Measurements from ENCODE around the gene C4orf36. TPM values are rescaled to one million over a fixed set of nuclear protein-coding genes. Genes with fewer than 3 reads are reported as not detected.

Gene C4orf36
- total and polyA plus RNA-seq, 2 experiments from 2014 or later: 1.3 to 2.0 TPM

DNA sequence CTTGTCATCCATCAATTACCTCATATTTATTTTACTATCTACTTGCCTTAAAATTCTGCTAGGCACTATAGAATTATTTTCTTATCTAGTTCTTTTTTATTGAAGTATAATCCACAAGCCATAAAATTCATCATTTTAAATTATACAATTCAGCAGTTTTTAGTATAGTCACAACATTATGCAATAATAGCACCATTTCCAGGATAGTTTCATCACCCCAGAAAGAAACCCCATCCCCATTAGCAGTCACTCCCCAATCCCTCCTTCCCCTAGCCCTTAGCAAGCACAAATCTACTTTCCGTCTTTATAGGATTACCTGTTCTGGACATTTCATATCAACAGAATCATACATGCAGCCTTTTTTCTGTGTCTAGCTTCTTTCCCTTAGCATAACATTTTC lies 58.6 kb downstream of the C4orf36 start:
- Histone ChIP-seq H3K27ac (no peak overlapping the region), H3K27me3 (no peaks in the 10 kb centered on the region), H3K36me3 (replicated peaks; ENCODE audit: insufficient read depth, low read depth) (no peaks in the 10 kb centered on the region), H4K20me1 (ENCODE audit: insufficient read depth, poor library complexity, severe bottlenecking) (no peaks in the 10 kb centered on the region), H3K4me3 (no peak overlapping the region), H3K9me3 (ENCODE audit: low read depth) (no peaks in the 10 kb centered on the region), H3K79me2 (no peaks in the 10 kb centered on the region), H3K4me1 (ENCODE audit: insufficient read depth) (peaks cover 7% of the 10 kb centered on the region), H3K9me2 (replicated peaks; ENCODE audit: insufficient read depth) (no peaks in the 10 kb centered on the region), H2AFZ (no peak overlapping the region), H3K4me2 (no peak overlapping the region)
- DNase-seq (ENCODE audit: low spot score): no peak
- 87% methylated on average over 1 of the region's 1 CpG for WGBS (ENCODE audit: low lambda C conversion rate, missing lambda C conversion rate)
- TF ChIP-seq, protein P1, sequence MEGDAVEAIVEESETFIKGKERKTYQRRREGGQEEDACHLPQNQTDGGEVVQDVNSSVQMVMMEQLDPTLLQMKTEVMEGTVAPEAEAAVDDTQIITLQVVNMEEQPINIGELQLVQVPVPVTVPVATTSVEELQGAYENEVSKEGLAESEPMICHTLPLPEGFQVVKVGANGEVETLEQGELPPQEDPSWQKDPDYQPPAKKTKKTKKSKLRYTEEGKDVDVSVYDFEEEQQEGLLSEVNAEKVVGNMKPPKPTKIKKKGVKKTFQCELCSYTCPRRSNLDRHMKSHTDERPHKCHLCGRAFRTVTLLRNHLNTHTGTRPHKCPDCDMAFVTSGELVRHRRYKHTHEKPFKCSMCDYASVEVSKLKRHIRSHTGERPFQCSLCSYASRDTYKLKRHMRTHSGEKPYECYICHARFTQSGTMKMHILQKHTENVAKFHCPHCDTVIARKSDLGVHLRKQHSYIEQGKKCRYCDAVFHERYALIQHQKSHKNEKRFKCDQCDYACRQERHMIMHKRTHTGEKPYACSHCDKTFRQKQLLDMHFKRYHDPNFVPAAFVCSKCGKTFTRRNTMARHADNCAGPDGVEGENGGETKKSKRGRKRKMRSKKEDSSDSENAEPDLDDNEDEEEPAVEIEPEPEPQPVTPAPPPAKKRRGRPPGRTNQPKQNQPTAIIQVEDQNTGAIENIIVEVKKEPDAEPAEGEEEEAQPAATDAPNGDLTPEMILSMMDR (IDR thresholded peaks at IDR 0.05; ENCODE audit: poor library complexity): no peak

DNA sequence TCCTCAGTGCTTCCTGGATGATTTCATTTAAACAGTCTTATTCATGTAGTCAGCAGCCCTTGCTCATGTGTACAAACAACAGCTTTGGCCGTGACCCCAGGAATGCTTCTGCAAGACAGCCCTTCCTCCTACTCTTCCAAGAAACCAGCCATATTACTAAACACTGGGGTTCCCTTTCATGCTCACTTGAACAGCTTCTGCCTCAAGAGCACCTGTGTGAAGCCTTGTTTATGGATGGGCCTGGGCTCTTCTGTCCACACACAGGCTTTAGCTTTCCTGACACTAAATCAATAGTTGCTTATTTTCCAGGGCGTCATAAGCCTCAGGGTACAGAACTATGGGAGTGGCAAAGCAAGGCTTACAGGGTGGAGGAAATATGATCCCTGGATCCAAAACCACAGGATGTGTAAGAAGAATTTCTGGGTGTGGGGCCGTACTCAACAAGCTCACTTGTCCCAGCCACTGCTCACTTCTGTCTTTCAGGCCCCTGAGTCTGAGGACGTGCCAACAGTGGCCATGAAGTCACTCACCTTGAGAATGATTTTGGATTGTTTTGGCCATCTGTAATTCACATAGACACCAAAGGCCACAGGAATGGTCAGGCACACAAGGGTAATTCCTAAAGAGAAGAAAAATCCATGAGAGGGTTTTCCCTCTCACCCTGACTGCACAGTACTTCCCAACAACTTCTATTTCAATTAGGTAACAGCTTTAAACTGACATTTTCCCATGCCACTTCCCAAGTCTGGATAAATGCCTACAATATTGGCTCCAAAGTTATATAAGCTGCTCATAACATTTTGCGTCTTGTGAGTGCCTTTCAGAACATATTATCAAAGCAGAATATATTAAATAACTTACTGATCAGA lies 60.7 kb downstream of the C4orf36 start:
- no peaks in the 10 kb centered on the region for H3K79me2 ChIP-seq
- DNase-seq (ENCODE audit: low spot score): peak; percentile 39
- H3K4me1 ChIP-seq (ENCODE audit: insufficient read depth): peaks cover 7% of the 10 kb centered on the region
- H2AFZ ChIP-seq: no peak overlapping the region
- WGBS (ENCODE audit: low lambda C conversion rate, missing lambda C conversion rate): 68% methylated on average over 5 of the region's 5 CpGs
- no peaks in the 10 kb centered on the region for H3K9me3 ChIP-seq (ENCODE audit: low read depth)
- no peaks in the 10 kb centered on the region for H3K9me2 ChIP-seq (replicated peaks; ENCODE audit: insufficient read depth)
- no peaks in the 10 kb centered on the region for H3K36me3 ChIP-seq (replicated peaks; ENCODE audit: insufficient read depth, low read depth)
- no peak overlapping the region for H3K4me2 ChIP-seq
- no peaks in the 10 kb centered on the region for H3K27me3 ChIP-seq
- H3K4me3 ChIP-seq: no peak overlapping the region
- H4K20me1 ChIP-seq (ENCODE audit: insufficient read depth, poor library complexity, severe bottlenecking): no peaks in the 10 kb centered on the region
- TF ChIP-seq EZH2 (IDR thresholded peaks at IDR 0.05; ENCODE audit: borderline replicate concordance) (no peak), EZH2phosphoT487 (IDR thresholded peaks at IDR 0.05; ENCODE audit: low read depth, severe bottlenecking, unreplicated experiment) (no peak)
- TF ChIP-seq, protein P1 (IDR thresholded peaks at IDR 0.05; ENCODE audit: poor library complexity): no peak
- H3K27ac ChIP-seq: no peak overlapping the region

Other genes starting within 250 kb of the C4orf36 start
- 0.10 and 0.24 TPM in 2 replicates for gene SLC10A6, start 43.0 kb downstream of the C4orf36 start, total RNA-seq
- gene SLC10A6, start 43.0 kb downstream of the C4orf36 start, polyA plus RNA-seq: not detected in 2 replicates
- gene AFF1, start 42.6 kb upstream of the C4orf36 start, total RNA-seq: 36.1 and 38.7 TPM in 2 replicates
- 28.7 and 31.9 TPM in 2 replicates for gene AFF1, start 42.6 kb upstream of the C4orf36 start, polyA plus RNA-seq

Measured in hepatocyte (in vitro differentiated cells).